Fibroblast of skin of right biceps (primary cell): ENCODE measurements around the gene RANBP3L.

ENCODE experiments used
- DNase-seq: peaks from one replicate; pipeline ENCODE4 v3.0.0-alpha.2; 2013

Gene RANBP3L

DNA sequence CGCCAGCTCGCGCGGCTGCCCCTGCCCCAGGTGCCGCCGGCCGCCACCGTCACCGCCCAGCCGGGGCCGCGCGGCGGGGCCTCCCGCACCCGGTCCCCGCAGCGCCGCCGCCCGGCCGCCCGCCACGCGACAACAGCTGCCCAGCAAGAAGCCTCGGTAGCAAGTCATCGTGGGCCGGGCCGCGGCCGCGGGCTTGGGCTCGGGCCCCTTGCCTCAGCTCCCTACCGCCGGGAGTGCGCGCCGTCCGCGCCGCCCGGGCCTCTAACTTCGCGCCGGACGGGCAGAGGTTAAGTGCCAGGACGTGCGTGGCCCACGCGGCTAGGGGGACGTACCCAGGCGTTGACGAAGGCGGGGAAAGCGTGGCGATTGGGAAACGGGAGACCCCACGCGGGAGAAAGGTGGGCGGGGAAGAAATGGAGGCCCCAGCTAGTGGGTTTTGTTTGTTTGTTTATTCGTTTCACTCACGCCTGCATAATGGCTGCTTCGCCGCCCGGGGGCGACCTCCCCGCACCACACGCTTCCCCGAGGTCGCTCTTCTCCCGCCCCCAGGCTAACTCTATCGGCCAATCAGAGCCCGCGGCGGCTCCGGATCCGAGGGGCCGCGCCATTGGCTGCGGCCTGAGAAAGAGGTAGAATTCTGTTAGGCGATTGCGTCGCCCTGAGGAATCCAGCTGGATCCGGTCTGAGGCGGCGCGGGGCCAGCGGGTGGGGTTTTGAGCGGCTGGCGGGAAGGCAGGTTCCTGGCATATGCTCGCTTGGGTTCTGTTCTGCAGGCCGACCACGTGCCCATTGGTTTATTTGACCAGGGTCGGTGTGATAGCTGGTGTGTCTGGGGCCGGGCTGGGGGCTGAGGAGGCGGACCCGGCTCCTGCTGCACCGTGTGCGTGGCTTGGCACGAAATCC is 59.8 kb downstream of the RANBP3L start, which contains the start of gene NADK2:
Gene NADK2 (minus strand): TSS at position 295 of the 903 bp plus-strand sequence. CDS start 127 bp downstream, at position 168.
- peak; percentile 98 for DNase-seq

- DNase-seq, result peak; percentile 59
Observed at GRCh38 chr5:36240779-36241630, 60.7 kb downstream of the RANBP3L start.

DNA sequence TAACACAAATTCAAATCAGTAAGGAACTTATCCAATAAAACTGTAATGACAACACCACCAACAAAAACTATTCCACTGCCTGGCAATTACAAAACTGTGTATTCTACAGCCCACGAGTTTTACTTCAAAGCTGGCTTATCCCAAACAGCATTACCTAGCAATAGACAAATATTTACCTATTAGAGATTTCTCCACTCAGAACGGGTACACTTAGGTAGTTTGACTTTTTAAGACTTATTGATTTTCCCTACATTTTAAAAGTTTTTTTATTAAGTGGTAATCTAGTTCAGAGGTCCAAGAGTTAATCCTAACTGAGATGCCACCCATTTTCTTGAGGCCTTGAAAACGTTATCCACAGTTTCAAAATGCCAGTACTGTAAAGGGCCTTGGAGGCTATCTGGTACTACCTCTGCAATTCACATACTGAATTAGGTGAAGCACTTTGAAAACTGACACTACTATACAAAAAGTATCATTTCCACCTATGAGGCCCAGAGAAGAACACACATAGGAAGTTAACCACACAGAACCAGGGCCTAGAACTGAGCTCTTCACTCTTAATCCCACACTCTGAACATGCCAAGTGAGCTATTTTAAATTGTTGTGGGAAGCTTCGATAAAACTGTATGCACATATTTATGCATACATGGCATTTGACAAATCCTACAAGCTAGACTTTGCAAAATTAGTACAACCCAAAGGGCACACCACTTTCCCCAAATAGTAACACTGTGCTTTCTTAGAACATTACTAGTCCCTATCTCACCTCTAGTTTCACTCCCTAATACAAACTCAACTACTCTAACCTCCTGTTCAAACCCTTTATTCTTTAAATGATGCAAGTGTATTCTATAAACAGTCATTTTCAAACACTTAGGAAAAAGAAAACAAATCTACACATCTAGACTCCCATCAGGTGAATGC is 62.1 kb downstream of the RANBP3L start:
- no peak for DNase-seq

- no peak for DNase-seq
Observed at GRCh38 chr5:36238502-36239295, 63.0 kb downstream of the RANBP3L start.

DNA sequence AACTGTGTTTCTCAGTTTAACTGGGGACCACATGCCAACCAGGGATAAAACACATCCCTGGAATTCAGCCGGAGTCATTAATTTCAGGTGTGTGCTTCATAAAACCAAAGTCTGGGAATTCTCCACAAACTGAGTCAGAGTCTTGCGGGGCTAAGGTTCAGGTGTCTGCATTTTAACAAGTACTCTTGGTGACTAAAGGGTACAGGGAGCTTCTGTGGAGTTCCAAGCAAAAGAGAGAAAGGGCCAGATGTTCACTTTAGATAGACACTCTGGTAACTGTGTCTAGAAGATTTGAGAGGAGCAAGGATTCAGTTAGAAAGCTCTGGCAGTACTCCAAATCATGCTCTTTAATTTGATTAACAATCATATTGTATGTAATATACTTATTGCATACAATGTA is 64.0 kb downstream of the RANBP3L start:
- no peak for DNase-seq

GRCh38 chr5:36236801-36237200 is 64.9 kb downstream of the RANBP3L start:
- DNase-seq, result no peak

DNA sequence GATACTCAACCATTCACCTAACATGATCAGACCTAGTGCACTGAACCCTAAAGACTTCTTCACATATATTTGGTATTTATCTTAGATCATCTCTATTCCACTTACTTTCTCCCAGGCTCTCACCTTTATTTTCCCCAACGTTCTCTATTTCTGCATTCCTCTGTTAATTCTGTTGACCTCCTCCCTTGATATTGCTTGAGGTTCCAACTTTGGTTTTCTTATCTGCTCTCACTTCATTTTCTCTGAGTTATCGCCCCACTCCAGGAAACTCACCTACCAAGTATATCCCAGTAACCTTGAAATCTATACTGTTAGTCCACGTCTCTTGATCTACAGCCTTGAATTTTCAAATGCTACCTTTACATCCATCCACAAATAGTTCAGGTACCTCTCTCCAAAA is 69.2 kb downstream of the RANBP3L start:
- no peak for DNase-seq

DNA sequence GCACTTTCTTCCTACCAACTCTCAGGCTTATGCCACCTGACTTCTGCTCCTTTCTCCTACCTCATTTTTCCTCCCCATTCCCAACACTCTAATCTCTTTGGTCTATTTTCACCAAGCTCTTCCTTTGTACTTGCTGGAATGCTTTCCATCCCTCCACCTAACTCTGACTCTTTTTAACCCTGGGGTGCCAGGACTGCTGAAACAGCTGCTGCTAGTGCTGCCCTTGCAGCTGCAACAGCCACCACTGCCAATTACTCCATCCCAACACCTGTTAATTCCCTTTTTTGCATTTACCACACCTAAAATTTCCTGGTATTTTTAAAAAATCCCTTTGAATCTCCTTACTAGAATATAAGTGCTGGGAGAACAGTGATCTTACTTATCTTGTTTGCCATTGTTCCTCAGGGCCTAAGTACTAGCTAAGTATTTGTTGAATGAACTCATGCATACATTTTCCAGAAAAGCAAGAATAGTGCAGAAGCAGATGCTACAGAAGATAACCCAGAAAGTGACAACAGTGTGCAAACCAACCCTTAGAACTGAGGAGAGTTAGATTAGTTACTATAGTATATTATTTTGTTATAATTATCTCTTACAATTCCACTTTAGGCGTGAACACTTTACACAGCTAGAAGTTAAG is 71.4 kb downstream of the RANBP3L start:
- no peak for DNase-seq

GRCh38 chr5:36228505-36228904 is 73.2 kb downstream of the RANBP3L start:
- DNase-seq, result no peak

DNA sequence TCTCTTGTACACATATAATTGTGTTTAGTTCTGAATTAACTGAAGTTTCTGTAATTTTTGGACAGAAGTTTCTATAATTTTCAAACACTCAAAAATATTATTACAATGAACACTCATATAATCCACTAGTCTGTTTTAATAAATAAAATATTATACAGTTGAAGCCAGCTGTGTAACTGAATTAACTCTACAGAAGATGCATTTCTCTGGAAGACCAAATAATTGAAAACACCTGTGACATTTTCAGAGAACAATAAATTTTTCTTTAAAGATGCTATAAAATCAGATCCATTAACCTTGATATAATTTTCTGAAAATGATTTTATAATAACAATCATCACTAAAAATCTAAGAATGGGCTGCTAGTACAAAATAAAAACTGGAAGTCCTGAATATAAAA is 74.7 kb downstream of the RANBP3L start:
- DNase-seq, result no peak

- DNase-seq, result no peak
Observed at GRCh38 chr5:36222620-36223019, 79.1 kb downstream of the RANBP3L start.

GRCh38 chr5:36217988-36218387 is 83.7 kb downstream of the RANBP3L start:
- no peak for DNase-seq

- no peak for DNase-seq
Observed at GRCh38 chr5:36217567-36217966, 84.1 kb downstream of the RANBP3L start.

DNA sequence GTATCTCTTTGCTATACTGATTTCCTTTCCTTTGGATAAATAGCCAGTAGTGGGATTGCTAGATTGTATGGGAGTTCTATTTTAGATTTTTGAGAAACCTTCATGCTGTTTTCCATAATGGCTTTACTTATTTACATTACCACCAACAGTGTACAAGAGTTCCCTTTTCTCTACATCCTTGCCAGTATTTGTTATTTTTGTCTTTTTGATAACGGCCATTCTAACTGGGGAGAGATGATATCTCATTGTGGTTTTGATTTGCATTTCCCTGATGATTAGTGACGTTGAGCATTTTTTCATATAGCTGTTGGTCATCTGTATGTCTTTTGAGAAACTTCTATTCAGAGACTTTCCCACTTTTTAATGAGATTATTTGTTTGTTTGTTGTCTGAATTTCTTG is 85.8 kb downstream of the RANBP3L start:
- no peak for DNase-seq

DNA sequence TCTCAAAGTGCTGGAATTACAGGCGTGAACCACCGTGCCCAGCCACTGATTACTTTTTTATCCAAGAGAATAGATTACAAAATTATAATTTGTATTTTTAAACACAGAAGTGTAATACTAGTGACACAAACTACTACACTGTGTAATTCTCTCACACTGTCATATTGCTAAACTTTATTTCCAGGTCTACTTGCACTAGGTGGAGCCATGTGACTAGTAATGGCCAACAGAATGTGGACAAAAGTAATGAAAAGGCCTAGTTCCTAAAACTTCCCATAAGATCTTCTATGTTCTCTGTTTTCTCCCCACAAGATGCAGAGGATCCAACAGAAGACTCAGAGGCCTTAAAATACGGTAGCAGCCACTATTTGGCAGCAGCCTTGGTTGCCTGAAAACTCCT is 87.3 kb downstream of the RANBP3L start:
- no peak for DNase-seq

GRCh38 chr5:36209664-36210063 is 92.0 kb downstream of the RANBP3L start:
- DNase-seq, result peak; percentile 19

GRCh38 chr5:36208786-36209185 is 92.9 kb downstream of the RANBP3L start:
- no peak for DNase-seq

GRCh38 chr5:36206913-36207312 is 94.8 kb downstream of the RANBP3L start:
- no peak for DNase-seq

DNA sequence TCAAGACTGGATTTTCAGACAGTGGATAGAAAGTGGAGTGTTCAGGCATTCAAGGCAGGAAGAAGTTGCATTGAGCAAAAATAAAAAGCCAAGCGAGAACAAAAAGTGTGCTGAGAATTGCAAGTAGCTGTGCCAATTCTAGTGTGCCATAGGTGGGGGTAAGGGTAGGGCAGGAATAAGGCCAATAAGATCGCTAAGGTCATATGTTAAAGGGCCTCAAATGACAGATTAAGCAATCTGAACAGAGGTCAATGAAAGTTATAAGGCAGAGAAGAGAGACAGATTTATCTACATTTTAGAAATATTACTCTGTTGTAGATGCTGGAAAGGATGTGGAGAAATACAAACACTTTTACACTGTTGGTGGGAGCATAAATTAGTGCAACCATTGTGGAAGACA is 96.4 kb downstream of the RANBP3L start:
- DNase-seq, result no peak

- peak; percentile 36 for DNase-seq
Observed at GRCh38 chr5:36202521-36202961, 99.2 kb downstream of the RANBP3L start.

- peak; percentile 46 for DNase-seq
Observed at GRCh38 chr5:36200513-36200912, 101.2 kb downstream of the RANBP3L start.
